GM15510 (cell line): ENCODE results near the gene ETV6.

Source experiments
- POLR2A ChIP-seq: IDR thresholded peaks from 3 replicates; pipeline ENCODE4 v1.6.1; 2011; ENCODE audit warnings: borderline replicate concordance; ENCODE audit not compliant: insufficient read length; ENCODE audit errors: extremely low read depth

The ETV6 gene

DNA sequence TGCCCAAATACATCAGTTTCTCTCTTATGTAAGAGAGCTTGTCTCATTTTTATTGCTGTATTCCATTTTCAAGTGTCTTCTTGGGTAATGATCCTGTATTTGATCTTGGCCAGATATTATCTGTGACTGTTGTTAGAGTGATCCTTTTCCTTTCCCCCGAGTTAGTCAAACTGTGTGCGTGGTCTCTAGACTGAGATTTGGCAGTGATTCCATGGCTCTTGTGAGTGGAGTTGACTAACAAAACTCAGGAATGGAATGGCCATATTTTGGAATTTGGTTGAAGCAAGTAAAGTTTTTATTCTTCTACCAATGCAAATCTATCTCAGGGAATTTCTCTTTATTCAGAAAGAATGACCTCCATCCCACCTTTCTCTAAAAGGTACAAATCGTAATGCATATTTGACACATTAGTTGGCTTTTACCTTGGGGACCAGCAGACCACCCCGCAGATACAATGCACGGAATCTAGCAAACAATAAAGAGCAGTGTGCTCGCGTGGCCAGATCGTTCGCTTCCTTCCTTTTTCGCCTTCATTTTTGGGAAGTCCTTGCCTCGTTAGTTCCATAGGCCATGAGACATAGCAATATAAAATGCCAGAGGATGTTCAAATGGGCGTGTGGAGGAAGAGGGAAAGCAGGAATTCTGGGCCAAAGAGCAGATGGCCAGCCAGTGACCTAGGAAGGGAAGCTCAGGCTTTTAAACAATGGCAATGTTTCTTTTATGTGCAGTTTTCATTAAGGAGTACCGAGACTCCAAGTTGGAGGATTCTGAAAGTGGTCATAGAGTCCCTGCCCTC lies 24.4 kb downstream of the ETV6 start:
- no peak for TF ChIP-seq POLR2A

- TF ChIP-seq POLR2A = no peak
Measured at GRCh38 chr12:11674894-11675390, 25.5 kb downstream of the ETV6 start.

DNA sequence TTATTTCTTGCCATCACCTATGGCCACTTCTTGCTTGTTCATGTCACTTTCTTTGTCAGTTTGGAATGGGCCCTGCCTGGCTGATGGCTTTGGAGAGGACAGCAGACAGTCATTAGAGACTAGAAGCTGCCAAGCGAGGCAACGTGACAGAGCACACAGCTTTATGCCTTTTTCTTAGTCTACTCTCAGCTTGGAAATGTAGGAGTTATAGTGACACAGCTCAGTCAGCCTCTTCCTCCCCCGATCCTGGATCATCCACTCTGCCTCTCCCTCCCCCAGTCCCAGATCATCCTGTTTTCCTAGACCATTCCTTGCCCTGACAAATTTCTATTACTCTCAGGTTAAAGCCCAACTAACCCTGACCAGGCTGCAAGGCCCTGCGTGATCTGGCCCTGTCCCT lies 26.6 kb downstream of the ETV6 start:
- TF ChIP-seq POLR2A = no peak

DNA sequence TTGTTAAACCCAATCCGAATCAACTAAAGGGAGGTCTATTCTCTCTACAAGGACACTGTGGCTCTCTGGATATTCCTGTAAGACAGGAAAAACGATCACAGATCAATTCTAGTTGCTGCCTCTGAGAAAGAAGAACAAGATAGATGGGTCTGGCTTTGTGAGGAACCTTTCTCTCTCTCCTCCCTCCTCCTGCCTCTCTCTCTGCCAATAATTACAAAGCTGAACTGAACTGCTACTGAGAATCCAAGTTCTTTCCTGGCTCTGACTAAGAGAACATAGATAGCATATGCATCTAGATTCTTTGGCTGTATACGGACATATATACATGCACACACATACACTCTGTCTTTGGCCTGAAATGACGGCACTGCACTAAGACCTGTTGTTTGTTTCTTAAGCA lies 27.6 kb downstream of the ETV6 start:
- TF ChIP-seq POLR2A = no peak

DNA sequence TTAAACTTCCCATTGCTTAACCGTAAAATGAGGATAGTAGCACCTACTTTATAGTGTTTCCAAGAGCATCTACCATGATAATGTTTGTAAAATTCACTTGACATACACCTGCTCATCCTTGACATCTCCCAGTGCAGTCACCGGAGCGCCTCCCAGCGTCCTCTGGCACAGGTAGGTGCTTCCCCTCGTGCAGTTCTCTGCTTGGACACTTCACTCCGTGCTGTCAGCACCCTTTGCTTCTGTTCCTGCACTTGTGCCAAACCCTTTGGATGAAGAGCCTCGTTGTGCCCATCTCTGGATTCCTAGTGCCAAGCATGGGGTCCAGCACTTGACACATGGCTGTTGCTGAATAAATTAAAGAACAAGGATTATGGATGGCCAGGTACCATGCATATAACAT lies 28.3 kb downstream of the ETV6 start:
- no peak for TF ChIP-seq POLR2A

DNA sequence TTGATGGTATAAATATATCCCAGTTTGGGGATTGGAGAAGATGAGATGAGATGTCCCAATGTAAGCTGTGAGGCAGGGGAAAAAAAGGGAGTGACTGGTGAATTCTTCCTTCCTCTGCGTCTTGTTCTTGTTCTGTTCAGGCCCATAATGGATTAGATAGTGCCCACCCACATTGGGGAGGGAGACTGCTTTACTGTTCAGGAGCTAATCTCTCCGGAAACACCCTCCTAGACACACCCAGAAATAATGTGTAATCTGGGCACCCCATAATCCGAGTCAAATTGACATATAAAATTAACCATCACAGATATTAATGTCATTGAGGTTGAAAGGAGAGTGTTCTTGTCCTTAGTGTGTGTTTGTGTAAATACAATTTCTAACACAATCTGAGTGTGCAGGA lies 29.3 kb downstream of the ETV6 start:
- TF ChIP-seq POLR2A = no peak

GRCh38 chr12:11681207-11681606 lies 31.7 kb downstream of the ETV6 start:
- no peak for TF ChIP-seq POLR2A

- TF ChIP-seq POLR2A = no peak
Measured at GRCh38 chr12:11684393-11684792, 34.9 kb downstream of the ETV6 start.

DNA sequence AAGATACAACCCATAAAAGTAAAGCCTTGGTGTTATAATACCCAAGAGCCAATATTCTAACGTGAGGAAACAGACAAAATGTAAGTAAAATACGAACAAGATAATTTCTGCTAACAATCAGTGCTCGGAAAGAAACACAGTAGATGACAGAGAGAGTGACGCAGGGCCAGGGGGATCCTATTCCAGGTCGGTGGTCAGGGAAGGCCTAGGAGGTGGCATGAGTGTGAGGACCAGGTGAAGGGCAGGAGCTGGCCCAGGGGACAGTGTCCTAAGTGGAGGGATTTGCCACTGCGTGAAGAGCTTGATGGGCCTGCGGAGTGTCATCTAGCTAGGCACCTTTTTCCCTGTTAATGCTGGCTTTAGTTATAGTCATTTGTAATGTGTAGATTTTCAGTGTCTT lies 35.3 kb downstream of the ETV6 start:
- TF ChIP-seq POLR2A = no peak

DNA sequence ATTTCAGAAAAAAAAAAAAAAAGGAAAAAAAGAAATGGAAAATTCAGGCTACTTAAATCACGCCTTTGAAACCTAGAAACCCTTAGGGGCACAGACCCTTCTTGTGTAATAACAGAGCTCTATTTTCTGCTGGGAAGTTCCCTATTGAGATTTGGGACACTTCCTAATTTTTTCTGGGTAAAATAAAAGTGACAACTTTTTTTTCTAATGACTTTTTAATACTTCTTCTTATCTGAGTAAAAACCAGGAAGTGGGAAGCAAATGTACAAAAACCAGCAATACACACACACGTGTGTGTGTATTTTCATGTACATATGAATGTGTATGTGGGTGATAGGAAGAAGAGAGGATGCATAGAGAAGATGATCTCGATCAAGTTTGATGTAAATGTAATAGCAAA lies 35.8 kb downstream of the ETV6 start:
- TF ChIP-seq POLR2A = no peak

DNA sequence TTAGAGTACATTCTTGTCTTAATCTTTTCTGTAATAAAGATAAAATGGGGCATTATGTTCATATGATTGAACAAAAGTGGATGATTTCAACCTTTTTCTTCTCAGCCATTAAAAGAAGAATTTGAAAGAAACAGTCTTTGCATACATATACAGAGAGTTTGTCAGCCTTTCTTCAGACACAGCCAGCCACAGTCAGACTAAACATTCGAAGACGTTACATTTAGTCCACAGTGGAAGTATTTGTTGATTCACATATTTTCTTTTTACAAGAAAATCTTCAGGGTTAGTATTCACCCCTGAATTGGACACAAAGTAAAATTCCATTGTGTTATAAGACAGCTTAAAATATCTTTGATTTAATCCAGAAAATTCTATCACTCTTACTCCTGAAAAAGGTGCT lies 36.2 kb downstream of the ETV6 start:
- no peak for TF ChIP-seq POLR2A

DNA sequence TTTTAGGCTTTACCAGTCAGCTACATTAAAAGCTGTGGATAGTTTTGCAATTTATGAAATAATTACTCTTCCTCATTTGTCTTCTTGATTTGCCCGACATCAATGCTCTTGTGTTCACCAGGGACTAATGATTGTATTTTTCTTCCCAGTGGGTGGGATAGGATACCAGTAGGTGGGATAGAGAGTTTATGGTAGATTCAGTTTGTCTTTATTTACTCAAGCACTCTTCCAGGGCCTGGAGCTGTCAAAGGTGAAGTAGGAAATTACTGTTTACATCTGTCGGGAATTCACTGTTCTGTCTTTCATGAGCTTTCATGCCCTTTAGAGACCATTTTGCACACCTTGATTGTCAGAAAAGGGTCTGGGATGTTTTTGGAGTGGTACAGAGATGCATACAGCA lies 36.6 kb downstream of the ETV6 start:
- no peak for TF ChIP-seq POLR2A

DNA sequence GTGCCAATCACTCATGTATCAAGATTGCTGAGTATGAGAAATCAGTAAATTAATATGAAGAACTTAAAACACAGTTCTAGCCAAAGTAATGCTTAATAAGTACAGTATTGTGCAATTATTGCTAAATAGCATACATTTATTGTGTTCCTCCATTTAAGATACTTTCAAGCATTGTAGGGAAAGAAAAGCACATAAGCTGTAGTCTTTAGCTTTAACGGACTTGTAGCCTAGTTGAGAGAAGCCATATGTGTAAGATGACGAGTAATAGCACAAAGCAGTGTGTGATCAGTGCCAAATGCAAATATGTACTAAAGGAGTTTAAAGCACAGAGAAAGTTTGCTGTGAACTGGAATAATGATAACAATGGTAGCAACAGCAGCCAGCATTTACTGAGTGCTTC lies 38.1 kb downstream of the ETV6 start:
- TF ChIP-seq POLR2A = no peak

DNA sequence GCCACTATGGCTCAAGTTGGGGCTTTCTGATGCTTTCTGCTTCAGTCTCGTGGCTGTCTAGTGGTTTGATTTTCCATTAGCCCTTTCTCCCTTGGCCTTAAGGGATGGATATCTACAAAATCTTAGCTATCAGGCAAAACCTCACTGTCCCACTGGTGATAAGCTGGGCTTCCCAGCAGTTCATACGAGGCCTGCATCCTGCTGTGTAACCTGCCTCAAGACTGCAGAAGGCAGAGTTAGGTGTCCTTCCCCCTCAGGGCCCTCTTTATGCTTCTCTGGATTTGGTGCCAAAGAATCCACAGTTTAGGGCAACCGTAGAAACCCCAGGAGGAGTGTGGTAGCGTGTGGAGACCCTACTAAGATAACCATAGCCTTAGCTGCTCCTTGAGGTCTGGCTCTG lies 38.9 kb downstream of the ETV6 start:
- no peak for TF ChIP-seq POLR2A

- TF ChIP-seq POLR2A = no peak
Measured at GRCh38 chr12:11688831-11689230, 39.4 kb downstream of the ETV6 start.

DNA sequence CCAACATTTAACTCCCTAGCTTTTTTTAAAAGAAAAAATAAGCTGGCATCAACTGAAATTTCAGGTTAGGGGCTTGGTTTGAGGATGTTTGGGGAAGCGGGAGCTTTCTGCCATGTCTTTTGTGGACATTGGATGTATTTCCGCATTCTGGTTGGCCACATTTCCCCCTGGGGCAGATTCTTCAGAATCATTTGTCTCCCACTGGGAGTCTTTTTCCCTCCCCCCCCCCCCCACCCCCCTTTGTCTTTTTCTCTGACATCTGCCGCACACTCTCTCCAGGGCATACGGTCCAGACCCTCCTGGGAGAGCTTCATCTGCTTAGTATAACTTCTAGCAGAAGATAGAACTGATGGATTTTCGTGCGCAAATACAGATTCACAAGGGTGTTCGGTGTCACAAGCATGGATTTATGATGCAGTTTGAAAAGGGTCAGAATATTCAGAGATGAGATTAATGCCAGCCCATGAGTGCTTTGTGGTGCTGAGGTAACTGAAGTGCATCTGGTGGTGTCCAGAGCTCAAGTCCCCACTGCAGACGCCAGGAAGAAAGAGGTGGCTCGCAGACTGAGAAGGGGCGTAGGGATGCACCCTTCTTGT lies 40.2 kb downstream of the ETV6 start:
- TF ChIP-seq POLR2A = no peak
